LHCN-M2 (cell line): ENCODE data around the gene ZSWIM3. TPM values are rescaled to one million over a fixed set of nuclear protein-coding genes. Genes with fewer than 3 reads are reported as not detected.
"Not testable (repeated sequence)": the region's sequence is repeated elsewhere in the genome, so short reads cannot be mapped to it uniquely, and the experiment has no call there.

ENCODE experiments used
- DNase-seq: peaks from one replicate; pipeline ENCODE4 v3.0.0-alpha.2; 2012; ENCODE audit warnings: low read depth
- total RNA-seq: library from RNA; depleted of rRNA; stranded (reverse); fragments of >200 nt; gene quantifications from 2 replicates; pipeline ENCODE4 v1.2.3, GENCODE V29; 2014

Gene ZSWIM3
- total RNA-seq, 1 experiment from 2014 or later, result 4.6 TPM

GRCh38 chr20:45890077-45890984 is 32.9 kb downstream of the ZSWIM3 start:
- DNase-seq, result peak; percentile 80

- peak; percentile 96 for DNase-seq
These were observed 33.9 kb downstream of the ZSWIM3 start, which contains the start of the genes CTSA and NEURL2 for GRCh38 chr20:45890985-45891983. Gene CTSA, plus strand, starts transcription at chr20:45891335. Its CDS starts 234 bp downstream, at chr20:45891569. Gene NEURL2, minus strand, starts transcription at chr20:45891208. Its CDS starts 217 bp downstream, at chr20:45890991.

- DNase-seq, result peak; percentile 47
These were observed 34.8 kb downstream of the ZSWIM3 start for GRCh38 chr20:45892049-45892825.

GRCh38 chr20:45892828-45893500 is 35.5 kb downstream of the ZSWIM3 start:
- no peak for DNase-seq

- no peak for DNase-seq
These were observed 36.4 kb downstream of the ZSWIM3 start for GRCh38 chr20:45893831-45894230.

- no peak for DNase-seq
These were observed 37.4 kb downstream of the ZSWIM3 start for GRCh38 chr20:45894797-45895196.

GRCh38 chr20:45896641-45897161 is 39.3 kb downstream of the ZSWIM3 start:
- no peak for DNase-seq

- no peak for DNase-seq
These were observed 39.9 kb downstream of the ZSWIM3 start for GRCh38 chr20:45897289-45897688.

- no peak for DNase-seq
These were observed 40.3 kb downstream of the ZSWIM3 start for GRCh38 chr20:45897692-45898091.

- DNase-seq, result no peak
These were observed 40.9 kb downstream of the ZSWIM3 start for GRCh38 chr20:45898285-45898684.

GRCh38 chr20:45899046-45899835 is 41.8 kb downstream of the ZSWIM3 start:
- no peak for DNase-seq

- DNase-seq, result not testable (repeated sequence)
These were observed 43.9 kb downstream of the ZSWIM3 start for GRCh38 chr20:45901332-45901731.

GRCh38 chr20:45902199-45902701 is 44.8 kb downstream of the ZSWIM3 start:
- no peak for DNase-seq

- no peak for DNase-seq
These were observed 47.4 kb downstream of the ZSWIM3 start for GRCh38 chr20:45904583-45905504.

- DNase-seq, result peak; percentile 34
These were observed 48.2 kb downstream of the ZSWIM3 start for GRCh38 chr20:45905505-45906079.

- no peak for DNase-seq
These were observed 50.0 kb downstream of the ZSWIM3 start for GRCh38 chr20:45907219-45907948.

GRCh38 chr20:45908084-45908483 is 50.7 kb downstream of the ZSWIM3 start:
- no peak for DNase-seq
